ENCODE results near the gene ACAP2.

DNA sequence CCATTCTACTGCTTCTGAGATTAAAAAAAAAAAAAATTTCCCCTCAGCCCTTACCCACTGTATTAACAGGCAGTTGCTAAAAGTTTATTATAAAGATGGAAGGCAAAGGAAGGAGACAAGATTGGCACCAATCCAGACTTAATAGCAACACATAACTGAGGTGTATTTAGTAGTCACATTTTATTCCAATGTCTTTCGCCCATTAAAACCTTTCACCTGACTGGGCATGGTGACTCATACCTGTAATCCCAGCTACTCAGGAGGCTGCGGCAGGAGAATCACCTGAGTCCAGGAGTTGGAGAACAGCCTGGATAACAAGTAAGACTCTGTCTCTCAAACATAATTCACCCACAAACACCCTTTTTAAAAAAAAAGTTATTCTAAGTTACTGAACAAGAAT lies 4.4 kb downstream of the ACAP2 start:
- TF ChIP-seq, protein P1, sequence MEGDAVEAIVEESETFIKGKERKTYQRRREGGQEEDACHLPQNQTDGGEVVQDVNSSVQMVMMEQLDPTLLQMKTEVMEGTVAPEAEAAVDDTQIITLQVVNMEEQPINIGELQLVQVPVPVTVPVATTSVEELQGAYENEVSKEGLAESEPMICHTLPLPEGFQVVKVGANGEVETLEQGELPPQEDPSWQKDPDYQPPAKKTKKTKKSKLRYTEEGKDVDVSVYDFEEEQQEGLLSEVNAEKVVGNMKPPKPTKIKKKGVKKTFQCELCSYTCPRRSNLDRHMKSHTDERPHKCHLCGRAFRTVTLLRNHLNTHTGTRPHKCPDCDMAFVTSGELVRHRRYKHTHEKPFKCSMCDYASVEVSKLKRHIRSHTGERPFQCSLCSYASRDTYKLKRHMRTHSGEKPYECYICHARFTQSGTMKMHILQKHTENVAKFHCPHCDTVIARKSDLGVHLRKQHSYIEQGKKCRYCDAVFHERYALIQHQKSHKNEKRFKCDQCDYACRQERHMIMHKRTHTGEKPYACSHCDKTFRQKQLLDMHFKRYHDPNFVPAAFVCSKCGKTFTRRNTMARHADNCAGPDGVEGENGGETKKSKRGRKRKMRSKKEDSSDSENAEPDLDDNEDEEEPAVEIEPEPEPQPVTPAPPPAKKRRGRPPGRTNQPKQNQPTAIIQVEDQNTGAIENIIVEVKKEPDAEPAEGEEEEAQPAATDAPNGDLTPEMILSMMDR (conservative IDR thresholded peaks at IDR 0.05; ENCODE audit: low read depth in 2 of 2), result no peak
- no peak for TF ChIP-seq POLR2AphosphoS5 (IDR thresholded peaks at IDR 0.05; ENCODE audit: low read depth)
- TF ChIP-seq EZH2 (IDR thresholded peaks at IDR 0.05; ENCODE audit: low read depth, unreplicated experiment), result no peak
- TF ChIP-seq EZH2phosphoT487 (IDR thresholded peaks at IDR 0.05; ENCODE audit: unreplicated experiment), result no peak
- no peak for TF ChIP-seq NANOG (IDR thresholded peaks at IDR 0.05; ENCODE audit: borderline replicate concordance)
- TF ChIP-seq, protein P2, sequence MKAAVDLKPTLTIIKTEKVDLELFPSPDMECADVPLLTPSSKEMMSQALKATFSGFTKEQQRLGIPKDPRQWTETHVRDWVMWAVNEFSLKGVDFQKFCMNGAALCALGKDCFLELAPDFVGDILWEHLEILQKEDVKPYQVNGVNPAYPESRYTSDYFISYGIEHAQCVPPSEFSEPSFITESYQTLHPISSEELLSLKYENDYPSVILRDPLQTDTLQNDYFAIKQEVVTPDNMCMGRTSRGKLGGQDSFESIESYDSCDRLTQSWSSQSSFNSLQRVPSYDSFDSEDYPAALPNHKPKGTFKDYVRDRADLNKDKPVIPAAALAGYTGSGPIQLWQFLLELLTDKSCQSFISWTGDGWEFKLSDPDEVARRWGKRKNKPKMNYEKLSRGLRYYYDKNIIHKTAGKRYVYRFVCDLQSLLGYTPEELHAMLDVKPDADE (IDR thresholded peaks at IDR 0.05), result no peak
- no peak for TF ChIP-seq JUNB (IDR thresholded peaks at IDR 0.05; ENCODE audit: unreplicated experiment)
- TF ChIP-seq, protein P3, sequence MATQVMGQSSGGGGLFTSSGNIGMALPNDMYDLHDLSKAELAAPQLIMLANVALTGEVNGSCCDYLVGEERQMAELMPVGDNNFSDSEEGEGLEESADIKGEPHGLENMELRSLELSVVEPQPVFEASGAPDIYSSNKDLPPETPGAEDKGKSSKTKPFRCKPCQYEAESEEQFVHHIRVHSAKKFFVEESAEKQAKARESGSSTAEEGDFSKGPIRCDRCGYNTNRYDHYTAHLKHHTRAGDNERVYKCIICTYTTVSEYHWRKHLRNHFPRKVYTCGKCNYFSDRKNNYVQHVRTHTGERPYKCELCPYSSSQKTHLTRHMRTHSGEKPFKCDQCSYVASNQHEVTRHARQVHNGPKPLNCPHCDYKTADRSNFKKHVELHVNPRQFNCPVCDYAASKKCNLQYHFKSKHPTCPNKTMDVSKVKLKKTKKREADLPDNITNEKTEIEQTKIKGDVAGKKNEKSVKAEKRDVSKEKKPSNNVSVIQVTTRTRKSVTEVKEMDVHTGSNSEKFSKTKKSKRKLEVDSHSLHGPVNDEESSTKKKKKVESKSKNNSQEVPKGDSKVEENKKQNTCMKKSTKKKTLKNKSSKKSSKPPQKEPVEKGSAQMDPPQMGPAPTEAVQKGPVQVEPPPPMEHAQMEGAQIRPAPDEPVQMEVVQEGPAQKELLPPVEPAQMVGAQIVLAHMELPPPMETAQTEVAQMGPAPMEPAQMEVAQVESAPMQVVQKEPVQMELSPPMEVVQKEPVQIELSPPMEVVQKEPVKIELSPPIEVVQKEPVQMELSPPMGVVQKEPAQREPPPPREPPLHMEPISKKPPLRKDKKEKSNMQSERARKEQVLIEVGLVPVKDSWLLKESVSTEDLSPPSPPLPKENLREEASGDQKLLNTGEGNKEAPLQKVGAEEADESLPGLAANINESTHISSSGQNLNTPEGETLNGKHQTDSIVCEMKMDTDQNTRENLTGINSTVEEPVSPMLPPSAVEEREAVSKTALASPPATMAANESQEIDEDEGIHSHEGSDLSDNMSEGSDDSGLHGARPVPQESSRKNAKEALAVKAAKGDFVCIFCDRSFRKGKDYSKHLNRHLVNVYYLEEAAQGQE (IDR thresholded peaks at IDR 0.05; ENCODE audit: unreplicated experiment), result no peak
- no peak for TF ChIP-seq ZNF331 (CRISPR knock-in tag; IDR thresholded peaks at IDR 0.05; ENCODE audit: low read depth)
- TF ChIP-seq CREB1 (CRISPR knock-in tag; IDR thresholded peaks at IDR 0.05; ENCODE audit: low read depth), result no peak
- no peak for TF ChIP-seq STAT1 (IDR thresholded peaks at IDR 0.05; ENCODE audit: unreplicated experiment)
- TF ChIP-seq ZNF114 (CRISPR knock-in tag; IDR thresholded peaks at IDR 0.05), result no peak
- TF ChIP-seq, protein P4, sequence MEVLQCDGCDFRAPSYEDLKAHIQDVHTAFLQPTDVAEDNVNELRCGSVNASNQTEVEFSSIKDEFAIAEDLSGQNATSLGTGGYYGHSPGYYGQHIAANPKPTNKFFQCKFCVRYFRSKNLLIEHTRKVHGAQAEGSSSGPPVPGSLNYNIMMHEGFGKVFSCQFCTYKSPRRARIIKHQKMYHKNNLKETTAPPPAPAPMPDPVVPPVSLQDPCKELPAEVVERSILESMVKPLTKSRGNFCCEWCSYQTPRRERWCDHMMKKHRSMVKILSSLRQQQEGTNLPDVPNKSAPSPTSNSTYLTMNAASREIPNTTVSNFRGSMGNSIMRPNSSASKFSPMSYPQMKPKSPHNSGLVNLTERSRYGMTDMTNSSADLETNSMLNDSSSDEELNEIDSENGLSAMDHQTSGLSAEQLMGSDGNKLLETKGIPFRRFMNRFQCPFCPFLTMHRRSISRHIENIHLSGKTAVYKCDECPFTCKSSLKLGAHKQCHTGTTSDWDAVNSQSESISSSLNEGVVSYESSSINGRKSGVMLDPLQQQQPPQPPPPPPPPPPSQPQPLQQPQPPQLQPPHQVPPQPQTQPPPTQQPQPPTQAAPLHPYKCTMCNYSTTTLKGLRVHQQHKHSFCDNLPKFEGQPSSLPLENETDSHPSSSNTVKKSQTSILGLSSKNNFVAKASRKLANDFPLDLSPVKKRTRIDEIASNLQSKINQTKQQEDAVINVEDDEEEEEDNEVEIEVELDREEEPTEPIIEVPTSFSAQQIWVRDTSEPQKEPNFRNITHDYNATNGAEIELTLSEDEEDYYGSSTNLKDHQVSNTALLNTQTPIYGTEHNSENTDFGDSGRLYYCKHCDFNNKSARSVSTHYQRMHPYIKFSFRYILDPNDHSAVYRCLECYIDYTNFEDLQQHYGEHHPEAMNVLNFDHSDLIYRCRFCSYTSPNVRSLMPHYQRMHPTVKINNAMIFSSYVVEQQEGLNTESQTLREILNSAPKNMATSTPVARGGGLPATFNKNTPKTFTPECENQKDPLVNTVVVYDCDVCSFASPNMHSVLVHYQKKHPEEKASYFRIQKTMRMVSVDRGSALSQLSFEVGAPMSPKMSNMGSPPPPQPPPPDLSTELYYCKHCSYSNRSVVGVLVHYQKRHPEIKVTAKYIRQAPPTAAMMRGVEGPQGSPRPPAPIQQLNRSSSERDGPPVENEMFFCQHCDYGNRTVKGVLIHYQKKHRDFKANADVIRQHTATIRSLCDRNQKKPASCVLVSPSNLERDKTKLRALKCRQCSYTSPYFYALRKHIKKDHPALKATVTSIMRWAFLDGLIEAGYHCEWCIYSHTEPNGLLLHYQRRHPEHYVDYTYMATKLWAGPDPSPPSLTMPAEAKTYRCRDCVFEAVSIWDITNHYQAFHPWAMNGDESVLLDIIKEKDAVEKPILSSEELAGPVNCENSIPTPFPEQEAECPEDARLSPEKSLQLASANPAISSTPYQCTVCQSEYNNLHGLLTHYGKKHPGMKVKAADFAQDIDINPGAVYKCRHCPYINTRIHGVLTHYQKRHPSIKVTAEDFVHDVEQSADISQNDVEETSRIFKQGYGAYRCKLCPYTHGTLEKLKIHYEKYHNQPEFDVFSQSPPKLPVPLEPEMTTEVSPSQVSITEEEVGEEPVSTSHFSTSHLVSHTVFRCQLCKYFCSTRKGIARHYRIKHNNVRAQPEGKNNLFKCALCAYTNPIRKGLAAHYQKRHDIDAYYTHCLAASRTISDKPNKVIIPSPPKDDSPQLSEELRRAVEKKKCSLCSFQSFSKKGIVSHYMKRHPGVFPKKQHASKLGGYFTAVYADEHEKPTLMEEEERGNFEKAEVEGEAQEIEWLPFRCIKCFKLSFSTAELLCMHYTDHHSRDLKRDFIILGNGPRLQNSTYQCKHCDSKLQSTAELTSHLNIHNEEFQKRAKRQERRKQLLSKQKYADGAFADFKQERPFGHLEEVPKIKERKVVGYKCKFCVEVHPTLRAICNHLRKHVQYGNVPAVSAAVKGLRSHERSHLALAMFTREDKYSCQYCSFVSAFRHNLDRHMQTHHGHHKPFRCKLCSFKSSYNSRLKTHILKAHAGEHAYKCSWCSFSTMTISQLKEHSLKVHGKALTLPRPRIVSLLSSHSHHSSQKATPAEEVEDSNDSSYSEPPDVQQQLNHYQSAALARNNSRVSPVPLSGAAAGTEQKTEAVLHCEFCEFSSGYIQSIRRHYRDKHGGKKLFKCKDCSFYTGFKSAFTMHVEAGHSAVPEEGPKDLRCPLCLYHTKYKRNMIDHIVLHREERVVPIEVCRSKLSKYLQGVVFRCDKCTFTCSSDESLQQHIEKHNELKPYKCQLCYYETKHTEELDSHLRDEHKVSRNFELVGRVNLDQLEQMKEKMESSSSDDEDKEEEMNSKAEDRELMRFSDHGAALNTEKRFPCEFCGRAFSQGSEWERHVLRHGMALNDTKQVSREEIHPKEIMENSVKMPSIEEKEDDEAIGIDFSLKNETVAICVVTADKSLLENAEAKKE (CRISPR knock-in tag; IDR thresholded peaks at IDR 0.05), result no peak
